ENCODE data around the gene CYP4A22. TPM values are rescaled to one million over a fixed set of nuclear protein-coding genes. Genes with fewer than 3 reads are reported as not detected.
A peak's percentile ranks its signal among the peaks of the same experiment; 100 is the strongest.
"Not testable (repeated sequence)": the region's sequence is repeated elsewhere in the genome, so short reads cannot be mapped to it uniquely, and the experiment has no call there.

CYP4A22 gene
- total RNA-seq, 1 donor from 2014 or later, result not detected

DNA sequence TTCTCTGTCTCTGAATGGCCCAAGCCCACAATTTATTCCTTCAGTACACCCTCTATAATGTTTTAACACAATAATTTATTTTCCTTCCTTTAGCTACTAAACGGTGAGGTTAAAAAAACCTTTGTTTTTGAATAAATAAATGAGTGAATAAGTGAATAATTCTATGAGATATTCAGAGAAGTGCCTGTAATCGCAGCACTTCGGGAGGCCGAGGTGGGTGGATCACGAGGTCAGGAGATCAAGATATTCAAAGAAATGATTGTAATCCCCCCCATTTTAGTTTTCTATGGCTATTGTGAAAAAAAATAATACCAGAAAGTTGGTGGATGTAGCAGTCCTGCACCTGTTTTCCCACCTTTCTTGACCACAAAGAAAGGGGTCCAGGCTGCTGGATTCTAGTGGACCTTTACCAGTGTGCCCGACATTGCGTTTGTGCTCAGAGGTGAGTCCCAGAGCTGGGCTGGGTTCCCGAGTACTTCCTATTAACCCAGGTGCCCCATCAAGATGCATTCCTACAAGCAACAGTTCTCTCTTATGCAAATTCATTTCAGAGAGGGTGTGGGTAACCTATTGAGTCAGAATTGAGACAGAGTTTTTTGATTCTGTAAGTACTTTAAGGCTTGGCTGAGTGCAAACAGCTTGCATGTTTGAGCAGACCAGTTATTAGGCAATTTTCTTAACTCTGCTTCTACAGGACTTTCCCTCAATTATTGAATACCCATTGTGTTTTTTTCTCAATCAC lies 7.6 kb upstream of the CYP4A22 start:
- H3K4me2 ChIP-seq, result peak overlapping the region; percentile 5
- not testable (repeated sequence) for H3K27me3 Mint-ChIP-seq (ENCODE audit: insufficient read depth, low read depth); H3K36me3 Mint-ChIP-seq; H3K9me3 ChIP-seq (ENCODE audit: low read depth); H3K9me3 Mint-ChIP-seq; H4K20me1 ChIP-seq (ENCODE audit: low read depth); H3F3A ChIP-seq (ENCODE audit: low read depth); H3K9ac ChIP-seq; H3K27ac ChIP-seq; H3K4me3 ChIP-seq; H3K4me3 Mint-ChIP-seq; DNase-seq (ENCODE audit: low spot score); H3K27ac Mint-ChIP-seq; H3K27me3 ChIP-seq; H2AFZ ChIP-seq (replicated peaks); H3K79me2 ChIP-seq (ENCODE audit: low read depth); H3K36me3 ChIP-seq; H3K4me1 Mint-ChIP-seq
- H3K4me1 ChIP-seq, result peaks cover 11% of the 10 kb centered on the region

DNA sequence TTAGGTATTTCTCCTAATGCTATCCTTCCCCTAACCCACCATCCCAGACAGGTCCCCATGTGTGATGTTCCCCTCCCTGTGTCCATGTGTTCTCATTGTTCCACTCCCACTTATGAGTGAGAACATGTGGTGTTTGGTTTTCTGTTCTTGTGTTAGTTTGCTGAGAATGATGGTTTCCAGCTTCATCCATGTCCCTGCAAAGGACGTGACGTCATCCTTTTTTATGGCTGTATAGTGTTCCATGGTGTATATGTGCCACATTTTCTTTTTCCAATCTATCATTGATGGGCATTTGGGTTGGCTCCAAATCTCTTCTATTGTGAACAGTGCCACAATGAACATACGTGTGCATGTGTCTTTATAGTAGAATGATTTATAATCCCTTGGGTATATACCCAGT lies 4.6 kb upstream of the CYP4A22 start:
- H3K4me3 Mint-ChIP-seq; H3K27me3 Mint-ChIP-seq (ENCODE audit: insufficient read depth, low read depth); H3K27ac ChIP-seq; H3K27me3 ChIP-seq; H3F3A ChIP-seq (ENCODE audit: low read depth); H2AFZ ChIP-seq (replicated peaks); H3K4me2 ChIP-seq; H3K36me3 Mint-ChIP-seq; H3K79me2 ChIP-seq (ENCODE audit: low read depth); H3K27ac Mint-ChIP-seq; H3K36me3 ChIP-seq; DNase-seq (ENCODE audit: low spot score); H3K4me3 ChIP-seq; H4K20me1 ChIP-seq (ENCODE audit: low read depth); H3K9ac ChIP-seq; H3K4me1 Mint-ChIP-seq; H3K9me3 Mint-ChIP-seq; H3K9me3 ChIP-seq (ENCODE audit: low read depth): not testable (repeated sequence)
- H3K4me1 ChIP-seq, result peaks cover 11% of the 10 kb centered on the region

DNA sequence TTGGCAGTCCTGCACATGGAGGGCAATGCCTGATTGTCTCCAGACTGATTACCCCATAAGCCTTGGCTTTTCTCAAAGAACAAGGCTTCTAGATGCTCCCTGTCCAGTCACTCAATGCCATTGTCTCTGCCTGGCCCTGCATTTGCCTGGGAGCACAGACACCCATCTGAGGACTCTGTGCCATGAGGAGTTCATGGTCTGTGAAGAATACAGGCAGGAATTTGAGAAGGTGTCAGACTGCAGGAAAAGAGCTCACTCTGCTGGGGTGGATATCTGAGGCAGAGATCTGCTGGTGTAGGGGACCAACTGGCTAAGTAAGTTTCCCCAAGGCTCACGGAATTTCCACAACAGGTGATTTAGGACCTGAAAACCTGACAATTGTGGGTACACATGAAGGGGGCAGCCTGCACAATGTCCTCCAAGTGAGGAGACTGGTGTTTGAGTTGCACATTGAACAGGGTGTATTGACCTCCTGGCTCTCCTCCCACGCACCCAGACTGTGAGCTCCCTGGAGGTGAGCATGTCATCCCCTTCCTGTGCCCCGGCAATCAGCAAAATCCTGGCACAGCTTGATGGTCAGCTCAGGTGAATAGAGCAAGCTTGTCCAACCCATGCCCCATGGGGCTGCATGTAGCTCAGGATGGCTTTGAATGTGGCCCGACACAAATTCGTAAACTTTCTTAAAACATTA lies 829 bp downstream of the CYP4A22 start:
- H3K27ac Mint-ChIP-seq, result no peak overlapping the region
- Histone ChIP-seq H4K20me1 (ENCODE audit: low read depth) (no peaks in the 10 kb centered on the region), H3K79me2 (ENCODE audit: low read depth) (no peaks in the 10 kb centered on the region), H3K4me3 (no peak overlapping the region), H3K4me1 (no peaks in the 10 kb centered on the region), H3K27me3 (no peaks in the 10 kb centered on the region), H3K9me3 (ENCODE audit: low read depth) (no peaks in the 10 kb centered on the region), H3K9ac (no peak overlapping the region), H3F3A (ENCODE audit: low read depth) (no peaks in the 10 kb centered on the region), H3K36me3 (no peaks in the 10 kb centered on the region), H2AFZ (replicated peaks) (no peak overlapping the region), H3K27ac (no peak overlapping the region), H3K4me2 (no peak overlapping the region)
- peaks cover 7% of the 10 kb centered on the region for H3K27me3 Mint-ChIP-seq (ENCODE audit: insufficient read depth, low read depth)
- TF ChIP-seq EZH2 (IDR thresholded peaks at IDR 0.05) (no peak), EZH2phosphoT487 (IDR thresholded peaks at IDR 0.05) (no peak)
- TF ChIP-seq, protein P1, sequence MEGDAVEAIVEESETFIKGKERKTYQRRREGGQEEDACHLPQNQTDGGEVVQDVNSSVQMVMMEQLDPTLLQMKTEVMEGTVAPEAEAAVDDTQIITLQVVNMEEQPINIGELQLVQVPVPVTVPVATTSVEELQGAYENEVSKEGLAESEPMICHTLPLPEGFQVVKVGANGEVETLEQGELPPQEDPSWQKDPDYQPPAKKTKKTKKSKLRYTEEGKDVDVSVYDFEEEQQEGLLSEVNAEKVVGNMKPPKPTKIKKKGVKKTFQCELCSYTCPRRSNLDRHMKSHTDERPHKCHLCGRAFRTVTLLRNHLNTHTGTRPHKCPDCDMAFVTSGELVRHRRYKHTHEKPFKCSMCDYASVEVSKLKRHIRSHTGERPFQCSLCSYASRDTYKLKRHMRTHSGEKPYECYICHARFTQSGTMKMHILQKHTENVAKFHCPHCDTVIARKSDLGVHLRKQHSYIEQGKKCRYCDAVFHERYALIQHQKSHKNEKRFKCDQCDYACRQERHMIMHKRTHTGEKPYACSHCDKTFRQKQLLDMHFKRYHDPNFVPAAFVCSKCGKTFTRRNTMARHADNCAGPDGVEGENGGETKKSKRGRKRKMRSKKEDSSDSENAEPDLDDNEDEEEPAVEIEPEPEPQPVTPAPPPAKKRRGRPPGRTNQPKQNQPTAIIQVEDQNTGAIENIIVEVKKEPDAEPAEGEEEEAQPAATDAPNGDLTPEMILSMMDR (IDR thresholded peaks at IDR 0.05), result no peak
- no peaks in the 10 kb centered on the region for H3K9me3 Mint-ChIP-seq
- no peaks in the 10 kb centered on the region for H3K36me3 Mint-ChIP-seq
- H3K4me1 Mint-ChIP-seq, result no peaks in the 10 kb centered on the region
- DNase-seq (ENCODE audit: low spot score), result no peak
- no peak overlapping the region for H3K4me3 Mint-ChIP-seq

DNA sequence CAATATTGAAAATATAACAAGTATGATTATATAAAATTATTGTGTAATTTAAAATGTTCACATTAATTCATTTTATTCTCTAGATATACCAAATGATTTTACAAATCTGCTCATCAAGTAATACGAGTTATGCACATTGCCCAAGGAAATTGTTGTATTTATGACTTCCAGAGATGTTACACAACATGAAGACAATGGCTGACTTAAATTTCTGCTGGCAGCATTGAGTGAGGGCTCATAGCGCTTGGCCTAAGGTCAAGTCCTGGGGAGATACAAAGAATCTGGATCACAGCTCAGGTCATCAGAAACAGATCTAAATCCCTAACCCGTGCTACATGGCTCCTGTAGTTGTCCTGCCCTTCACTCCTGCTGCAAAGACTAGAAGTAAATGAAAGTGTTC lies 3.1 kb downstream of the CYP4A22 start:
- not testable (repeated sequence) for H3K4me3 ChIP-seq; H3K36me3 Mint-ChIP-seq; H4K20me1 ChIP-seq (ENCODE audit: low read depth); H3K4me1 Mint-ChIP-seq; H3K9me3 Mint-ChIP-seq; H3K79me2 ChIP-seq (ENCODE audit: low read depth); H3K4me3 Mint-ChIP-seq; H3K27me3 Mint-ChIP-seq (ENCODE audit: insufficient read depth, low read depth); H3K36me3 ChIP-seq; H2AFZ ChIP-seq (replicated peaks); H3K9ac ChIP-seq; H3F3A ChIP-seq (ENCODE audit: low read depth); H3K4me1 ChIP-seq; H3K27ac Mint-ChIP-seq; DNase-seq (ENCODE audit: low spot score); H3K4me2 ChIP-seq; H3K27ac ChIP-seq; H3K9me3 ChIP-seq (ENCODE audit: low read depth); H3K27me3 ChIP-seq

DNA sequence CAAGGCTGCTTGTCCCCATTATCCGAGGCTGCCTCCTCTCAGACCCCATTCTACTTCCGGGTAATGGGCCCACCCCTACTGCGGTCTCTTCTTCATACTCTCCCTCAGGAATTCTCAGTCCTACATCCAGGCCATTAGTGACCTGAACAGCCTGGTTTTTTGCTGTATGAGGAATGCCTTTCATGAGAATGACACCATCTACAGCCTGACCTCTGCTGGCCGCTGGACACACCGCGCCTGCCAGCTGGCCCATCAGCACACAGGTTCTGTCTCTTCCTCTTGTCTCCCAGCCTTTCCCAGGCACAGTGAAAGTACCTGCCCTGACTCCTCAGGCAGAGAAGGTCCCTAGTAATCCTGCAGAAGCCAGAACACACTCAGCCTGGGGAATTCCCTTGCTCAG lies 6.4 kb downstream of the CYP4A22 start:
- H3K79me2 ChIP-seq (ENCODE audit: low read depth); H3F3A ChIP-seq (ENCODE audit: low read depth); H3K4me3 ChIP-seq; H3K27ac ChIP-seq; H3K4me1 Mint-ChIP-seq; H3K4me3 Mint-ChIP-seq; H3K9ac ChIP-seq; H3K9me3 Mint-ChIP-seq; H3K36me3 ChIP-seq; H3K4me1 ChIP-seq; H3K27me3 Mint-ChIP-seq (ENCODE audit: insufficient read depth, low read depth); H3K36me3 Mint-ChIP-seq; H3K4me2 ChIP-seq; H3K9me3 ChIP-seq (ENCODE audit: low read depth); H3K27ac Mint-ChIP-seq; H3K27me3 ChIP-seq; H2AFZ ChIP-seq (replicated peaks); H4K20me1 ChIP-seq (ENCODE audit: low read depth): not testable (repeated sequence)
- peak; percentile 31 for DNase-seq (ENCODE audit: low spot score)
- TF ChIP-seq, protein P1 (IDR thresholded peaks at IDR 0.05), result peak; percentile 62

DNA sequence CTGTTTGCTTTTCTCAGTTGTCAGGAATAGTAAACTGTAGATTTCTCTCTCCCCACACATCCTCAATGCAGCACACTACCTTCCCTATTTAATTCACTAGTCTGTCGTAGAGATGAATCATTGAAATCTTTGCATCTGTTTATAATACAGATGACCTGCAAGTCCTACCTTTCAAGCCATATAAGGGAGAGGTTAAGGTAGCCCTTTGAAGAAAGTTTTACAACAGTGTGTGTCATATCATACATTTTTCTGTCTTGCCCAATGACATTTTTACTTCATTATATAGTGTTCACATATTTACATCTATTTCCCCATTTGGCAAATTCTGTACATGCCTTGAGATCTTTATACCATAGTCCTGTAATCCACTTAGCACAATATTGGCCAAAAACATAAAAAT lies 9.3 kb downstream of the CYP4A22 start:
- H3K27me3 Mint-ChIP-seq (ENCODE audit: insufficient read depth, low read depth); H3K36me3 ChIP-seq; H3K79me2 ChIP-seq (ENCODE audit: low read depth); H3K27ac ChIP-seq; H3K9me3 Mint-ChIP-seq; H3K36me3 Mint-ChIP-seq; H2AFZ ChIP-seq (replicated peaks); H3K4me3 Mint-ChIP-seq; DNase-seq (ENCODE audit: low spot score); H3K4me2 ChIP-seq; H3K4me1 ChIP-seq; H3K4me3 ChIP-seq; H3K9ac ChIP-seq; H3F3A ChIP-seq (ENCODE audit: low read depth); H4K20me1 ChIP-seq (ENCODE audit: low read depth); H3K9me3 ChIP-seq (ENCODE audit: low read depth); H3K4me1 Mint-ChIP-seq; H3K27me3 ChIP-seq; H3K27ac Mint-ChIP-seq: not testable (repeated sequence)
